ENCODE measurements around the gene MYPN. TPM values are rescaled to one million over a fixed set of nuclear protein-coding genes. Genes with fewer than 3 reads are reported as not detected.

Gene MYPN
- polyA plus RNA-seq, 2 of the 4 experiments (the other 2 are of a cell fraction), result 1.5 to 2.1 TPM

DNA sequence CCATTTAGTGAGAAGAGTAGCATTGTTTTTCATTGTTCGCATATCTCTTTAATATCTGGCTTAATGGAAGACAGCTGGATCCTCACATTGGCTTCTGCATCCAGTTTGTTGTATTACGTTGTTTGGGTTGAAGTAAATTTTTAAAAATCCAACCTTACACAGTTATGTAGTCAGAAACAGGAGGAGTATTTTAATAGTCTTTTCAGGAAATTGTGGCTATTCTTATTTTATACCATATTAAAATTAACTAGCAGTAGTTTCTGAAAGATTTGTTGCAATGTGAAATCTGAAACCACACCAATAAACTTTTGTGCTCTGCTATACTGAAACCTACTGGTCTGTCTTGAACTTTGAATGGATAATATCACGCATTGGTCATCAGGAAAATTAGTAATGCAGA, 27.9 kb downstream of the MYPN start:
- no peaks in the 10 kb centered on the region for H3K9me3 ChIP-seq
- TF ChIP-seq JUN (IDR thresholded peaks at IDR 0.05), result no peak
- no peak for TF ChIP-seq PHF8 (IDR thresholded peaks at IDR 0.05; ENCODE audit: borderline replicate concordance, low read depth)
- TF ChIP-seq POLR2A (IDR thresholded peaks at IDR 0.05; ENCODE audit: low read length), result no peak
- no peak for TF ChIP-seq RAD21 (conservative IDR thresholded peaks at IDR 0.05 in 1 of 2, IDR thresholded peaks at IDR 0.05 in 1 of 2)
- TF ChIP-seq ESRRA (IDR thresholded peaks at IDR 0.05; ENCODE audit: borderline replicate concordance, low read length), result no peak
- TF ChIP-seq, protein P1, sequence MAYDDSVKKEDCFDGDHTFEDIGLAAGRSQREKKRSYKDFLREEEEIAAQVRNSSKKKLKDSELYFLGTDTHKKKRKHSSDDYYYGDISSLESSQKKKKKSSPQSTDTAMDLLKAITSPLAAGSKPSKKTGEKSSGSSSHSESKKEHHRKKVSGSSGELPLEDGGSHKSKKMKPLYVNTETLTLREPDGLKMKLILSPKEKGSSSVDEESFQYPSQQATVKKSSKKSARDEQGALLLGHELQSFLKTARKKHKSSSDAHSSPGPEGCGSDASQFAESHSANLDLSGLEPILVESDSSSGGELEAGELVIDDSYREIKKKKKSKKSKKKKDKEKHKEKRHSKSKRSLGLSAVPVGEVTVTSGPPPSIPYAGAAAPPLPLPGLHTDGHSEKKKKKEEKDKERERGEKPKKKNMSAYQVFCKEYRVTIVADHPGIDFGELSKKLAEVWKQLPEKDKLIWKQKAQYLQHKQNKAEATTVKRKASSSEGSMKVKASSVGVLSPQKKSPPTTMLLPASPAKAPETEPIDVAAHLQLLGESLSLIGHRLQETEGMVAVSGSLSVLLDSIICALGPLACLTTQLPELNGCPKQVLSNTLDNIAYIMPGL (CRISPR knock-in tag; IDR thresholded peaks at IDR 0.05; ENCODE audit: borderline replicate concordance), result no peak
- TF ChIP-seq CBX2 (IDR thresholded peaks at IDR 0.05; ENCODE audit: borderline replicate concordance, low read depth), result no peak
- TF ChIP-seq KDM5A (IDR thresholded peaks at IDR 0.05), result no peak
- TF ChIP-seq ZNF302 (CRISPR knock-in tag; IDR thresholded peaks at IDR 0.05), result no peak
- TF ChIP-seq, protein P2, sequence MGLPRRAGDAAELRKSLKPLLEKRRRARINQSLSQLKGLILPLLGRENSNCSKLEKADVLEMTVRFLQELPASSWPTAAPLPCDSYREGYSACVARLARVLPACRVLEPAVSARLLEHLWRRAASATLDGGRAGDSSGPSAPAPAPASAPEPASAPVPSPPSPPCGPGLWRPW (IDR thresholded peaks at IDR 0.05), result no peak
- TF ChIP-seq EP300 (IDR thresholded peaks at IDR 0.05), result no peak
- TF ChIP-seq NFE2L2 (conservative IDR thresholded peaks at IDR 0.05; ENCODE audit: low read length), result no peak
- no peak for TF ChIP-seq HOXA7 (CRISPR knock-in tag; IDR thresholded peaks at IDR 0.05)
- no peak for TF ChIP-seq RCOR1 (IDR thresholded peaks at IDR 0.05; ENCODE audit: low read depth, low read length)
- TF ChIP-seq, protein P3, sequence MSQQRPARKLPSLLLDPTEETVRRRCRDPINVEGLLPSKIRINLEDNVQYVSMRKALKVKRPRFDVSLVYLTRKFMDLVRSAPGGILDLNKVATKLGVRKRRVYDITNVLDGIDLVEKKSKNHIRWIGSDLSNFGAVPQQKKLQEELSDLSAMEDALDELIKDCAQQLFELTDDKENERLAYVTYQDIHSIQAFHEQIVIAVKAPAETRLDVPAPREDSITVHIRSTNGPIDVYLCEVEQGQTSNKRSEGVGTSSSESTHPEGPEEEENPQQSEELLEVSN (IDR thresholded peaks at IDR 0.05; ENCODE audit: borderline replicate concordance, low read depth), result no peak
- TF ChIP-seq SMC3 (IDR thresholded peaks at IDR 0.05), result no peak
- TF ChIP-seq RFX5 (IDR thresholded peaks at IDR 0.05), result no peak
- ATAC-seq (no peak), DNase-seq (ENCODE audit: low read depth in 1 of 2, low spot score in 1 of 2) (no peak), FAIRE-seq (no peak)
- peaks cover 49% of the 10 kb centered on the region for H3K4me1 ChIP-seq
- 59% methylated on average over 3 of the region's 3 CpGs for WGBS (ENCODE audit: missing lambda C conversion rate)
- POLR2A ChIA-PET, result interaction anchor here (0.6 kb wide), 1 partner anchor 8 kb away, joined by 4 read pairs; no protein-coding TSS in a partner anchor
- peak overlapping the region; percentile 76 to 82 for H3K27ac ChIP-seq
- CTCF ChIA-PET, result interaction anchor here (1.6 kb wide), 1 partner anchor 19 kb away, joined by 3 read pairs; no protein-coding TSS in a partner anchor
- peak overlapping the region; percentile 83 for H3K4me2 ChIP-seq
- no peak overlapping the region for H3K4me3 ChIP-seq

DNA sequence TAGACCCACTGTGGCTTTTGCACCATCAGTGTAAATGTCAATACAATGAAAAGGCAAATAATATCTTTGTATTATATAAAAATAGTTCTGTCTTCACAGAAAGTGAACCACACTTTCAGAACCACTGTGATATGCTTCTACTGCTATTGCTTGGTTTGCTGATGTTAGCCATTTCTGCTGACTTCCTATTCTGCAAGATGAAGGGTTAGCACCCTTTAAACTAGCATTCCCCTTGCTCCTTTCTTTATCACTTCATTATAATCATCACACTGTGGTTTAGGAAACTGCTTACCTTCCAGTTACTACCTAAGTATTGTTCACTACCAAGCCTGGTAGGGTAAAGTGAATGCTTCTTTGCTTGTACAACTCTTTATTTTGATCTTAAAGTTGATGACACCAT, 29.2 kb downstream of the MYPN start:
- no peak for ATAC-seq
- TF ChIP-seq CBX8 (IDR thresholded peaks at IDR 0.05) (no peak), SREBF2 (IDR thresholded peaks at IDR 0.05) (no peak), HEYL (CRISPR knock-in tag; IDR thresholded peaks at IDR 0.05) (no peak), CHD2 (IDR thresholded peaks at IDR 0.05; ENCODE audit: low read length, partially characterized antibody) (no peak), NFE2L2 (conservative IDR thresholded peaks at IDR 0.05; ENCODE audit: low read length) (no peak), HOXB5 (CRISPR knock-in tag; IDR thresholded peaks at IDR 0.05) (no peak), KDM5A (IDR thresholded peaks at IDR 0.05) (no peak), ZNF302 (CRISPR knock-in tag; IDR thresholded peaks at IDR 0.05) (no peak), TP53 (CRISPR knock-in tag; IDR thresholded peaks at IDR 0.05) (no peak)
- FAIRE-seq, result no peak
- CTCF ChIA-PET, result interaction anchor here (0.8 to 2.5 kb wide), 5 partner anchors 10 to 29 kb away, joined by 3 to 10 read pairs (median 9); partner anchors contain the start of gene MYPN
- Histone ChIP-seq H3K9me3 (no peaks in the 10 kb centered on the region), H3K4me1 (peaks cover 49% of the 10 kb centered on the region), H3K4me2 (no peak overlapping the region), H3K4me3 (no peak overlapping the region), H3K27ac (peak overlapping the region in 1 of 2 experiments; percentile 59; a peak in 4 of 6 replicates)
- POLR2A ChIA-PET, result no interaction called here
- DNase-seq (ENCODE audit: low read depth in 1 of 2, low spot score in 1 of 2), result no peak
